SK-N-SH (cell line): ENCODE results near the gene UFC1. TPM values are rescaled to one million over a fixed set of nuclear protein-coding genes. Genes with fewer than 3 reads are reported as not detected.

Experiments
- CTCF ChIA-PET: fragments of 300-600, 350-600 bp; formaldehyde crosslinking; extraction: SDS; loops from one replicate; lab custom pipeline; 2021; lab: Yijun Ruan, JAX
- POLR2A ChIA-PET: fragments of 350-600 bp; sonication (Branson Sonifier 250); formaldehyde crosslinking; extraction: SDS; loops from one replicate; lab custom pipeline; 2020; ENCODE audit warnings: antibody characterized with exemption, inconsistent platforms; lab: Yijun Ruan, JAX
- DNase-seq: peaks from one replicate; pipeline ENCODE4 v3.0.0; 2012
- H2AFZ ChIP-seq: fragments of 200-600 bp; sonication (generic); 2 replicates; pipeline ENCODE4 v1.8.1; 2016; ENCODE audit warnings: antibody characterized with exemption, mild to moderate bottlenecking, low read depth
- H3F3A ChIP-seq: fragments of 200-600 bp; sonication (generic); replicated peaks from 2 replicates; pipeline ENCODE3; 2016; ENCODE audit warnings: antibody characterized with exemption, mild to moderate bottlenecking; ENCODE audit not compliant: insufficient read depth
- H3K27ac ChIP-seq, 2 experiments: fragments of 200-500 bp in 1 of 2; fragments of 200-600 bp in 1 of 2; sonication (Bioruptor generic) in 1 of 2; sonication (generic), shearing (Covaris generic) in 1 of 2; 2 replicates each; pipeline versions ENCODE4 v1.5.1 to v1.6.1; 2014 to 2016; ENCODE audit warnings: low read depth in 2 of 2, inconsistent platforms in 1 of 2, low read length in 1 of 2, mild to moderate bottlenecking in 1 of 2, mixed read lengths in 1 of 2
- H3K27me3 ChIP-seq: fragments of 200-600 bp; sonication (generic), shearing (Covaris generic); 2 replicates; pipeline ENCODE4 v1.6.1; 2016; ENCODE audit warnings: mixed run types; ENCODE audit not compliant: insufficient read depth
- H3K36me3 ChIP-seq, 2 experiments: fragments of 200-500 bp in 1 of 2; fragments of 200-600 bp in 1 of 2; sonication (Bioruptor generic) in 1 of 2; sonication (generic) in 1 of 2; replicated peaks in 1 of 2; 2 replicates each; pipeline versions ENCODE3 to v1.5.1; 2014 to 2016; ENCODE audit warnings: low read length in 1 of 2, mild to moderate bottlenecking in 1 of 2; ENCODE audit not compliant: insufficient read depth in 2 of 2, control insufficient read depth in 1 of 2
- H3K4me1 ChIP-seq, 2 experiments: fragments of 200-500 bp in 1 of 2; fragments of 200-600 bp in 1 of 2; sonication (Bioruptor generic) in 1 of 2; sonication (generic), shearing (Covaris generic) in 1 of 2; 2 replicates each; pipeline versions ENCODE4 v1.5.1 to v1.6.1; 2014 to 2016; ENCODE audit warnings: low read depth in 1 of 2, low read length in 1 of 2, mixed run types in 1 of 2; ENCODE audit not compliant: insufficient read depth in 2 of 2, control insufficient read depth in 1 of 2
- H3K4me2 ChIP-seq: fragments of 200-600 bp; sonication (generic), shearing (Covaris generic); 2 replicates; pipeline ENCODE4 v1.6.1; 2017; ENCODE audit warnings: mixed run types
- H3K4me3 ChIP-seq, 2 experiments: fragments of 200-500 bp in 1 of 2; fragments of 200-600 bp in 1 of 2; sonication (Bioruptor generic) in 1 of 2; sonication (generic), shearing (Covaris generic) in 1 of 2; 2 replicates each; pipeline versions ENCODE4 v1.5.1 to v1.8.1; 2014 to 2016; ENCODE audit warnings: low read depth in 2 of 2, inconsistent platforms in 1 of 2, low read length in 1 of 2, mild to moderate bottlenecking in 1 of 2, mixed read lengths in 1 of 2, moderate library complexity in 1 of 2
- H3K79me2 ChIP-seq: fragments of 200-600 bp; sonication (generic); 2 replicates; pipeline ENCODE4 v1.8.1; 2017; ENCODE audit warnings: mild to moderate bottlenecking; ENCODE audit not compliant: insufficient read depth
- H3K9ac ChIP-seq: fragments of 200-600 bp; sonication (generic); 2 replicates; pipeline ENCODE4 v1.6.1; 2017; ENCODE audit warnings: mixed run types
- H3K9me2 ChIP-seq: fragments of 200-600 bp; sonication (generic); 2 replicates; pipeline ENCODE4 v1.6.1; 2017; ENCODE audit warnings: mixed run types
- H3K9me3 ChIP-seq: fragments of 200-600 bp; sonication (generic); 2 replicates; pipeline ENCODE4 v1.6.1; 2017; ENCODE audit warnings: mixed run types, mild to moderate bottlenecking, moderate library complexity
- H4K20me1 ChIP-seq: fragments of 200-600 bp; sonication (generic); 2 replicates; pipeline ENCODE4 v1.6.1; 2017; ENCODE audit warnings: mild to moderate bottlenecking, mixed run types; ENCODE audit not compliant: insufficient read depth
- CHD2 ChIP-seq: fragments of 150-350 bp; IDR thresholded peaks from 2 replicates; pipeline ENCODE4 v1.6.1; 2018; ENCODE audit warnings: low read length; ENCODE audit not compliant: partially characterized antibody
- CTCF ChIP-seq: fragments of 200-600 bp; sonication (generic); IDR thresholded peaks from 2 replicates; pipeline ENCODE4 v1.6.1; 2017; ENCODE audit warnings: antibody characterized with exemption, mild to moderate bottlenecking, moderate library complexity
- FOSL2 ChIP-seq: IDR thresholded peaks from 2 replicates; pipeline ENCODE4 v1.4.0; 2012; ENCODE audit warnings: low read depth, mild to moderate bottlenecking, moderate library complexity, borderline replicate concordance
- MEF2A ChIP-seq: IDR thresholded peaks from 2 replicates; pipeline ENCODE4 v1.4.0; 2012; ENCODE audit warnings: low read depth, borderline replicate concordance
- MXI1 ChIP-seq: IDR thresholded peaks from 2 replicates; pipeline ENCODE4 v1.6.1; 2012; ENCODE audit warnings: mild to moderate bottlenecking, low read depth, low read length, improper control_type of control experiment
- NFIC ChIP-seq: IDR thresholded peaks from 2 replicates; pipeline ENCODE4 v1.4.0; 2012; ENCODE audit warnings: borderline replicate concordance
- NRF1 ChIP-seq: IDR thresholded peaks from 2 replicates; pipeline ENCODE4 v1.6.1; 2012; ENCODE audit warnings: low read depth, mild to moderate bottlenecking, low read length
- POLR2AphosphoS5 ChIP-seq: IDR thresholded peaks from 2 replicates; pipeline ENCODE4 v1.6.1; 2012; ENCODE audit warnings: low read depth, low read length
- TCF12 ChIP-seq: IDR thresholded peaks from 2 replicates; pipeline ENCODE4 v1.4.0; 2012
- WGBS: methylation state at CpG from one replicate; pipeline ENCODE4 v1.1.6; 2017; ENCODE audit warnings: low lambda C conversion rate; 5-methylcytosine and 5-hydroxymethylcytosine counted together
- polyA plus RNA-seq, 3 experiments: library from polyadenylated mRNA; depleted of rRNA; stranded (reverse); fragments of >200 nt; gene quantifications; 2 replicates each; pipeline ENCODE4 v1.2.3, GENCODE V29; 2012
- TF ChIP-seq, protein P1 (sequence below): IDR thresholded peaks from 2 replicates; pipeline ENCODE4 v1.6.1; 2012; ENCODE audit warnings: mild to moderate bottlenecking, low read depth, low read length, moderate library complexity

UFC1 gene
- polyA plus RNA-seq, 1 of the 3 experiments (the other 2 are of a cell fraction): 150 TPM

DNA sequence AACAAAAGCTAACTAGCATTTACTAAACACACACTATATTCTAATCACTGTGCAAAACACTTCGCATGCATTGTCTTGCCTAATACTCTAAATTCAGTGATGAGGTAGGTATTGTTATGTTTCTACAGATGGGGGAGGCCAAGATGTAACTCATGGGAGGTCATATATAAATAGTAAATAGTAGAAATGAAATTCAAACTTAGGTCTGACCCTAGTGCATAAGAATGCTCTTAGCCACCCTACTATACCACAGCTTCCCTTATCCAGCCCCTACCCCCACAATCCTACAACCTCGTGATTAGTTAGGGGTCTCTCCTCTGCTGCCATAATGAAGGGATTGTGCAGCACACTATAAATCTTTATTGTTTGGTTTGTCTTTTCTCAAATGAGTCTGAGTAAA, 39.2 kb upstream of the UFC1 start:
- H3K9ac ChIP-seq: no peak overlapping the region

More for the DNA sequence above, 39.2 kb upstream of the UFC1 start:
- Histone ChIP-seq H3K9me3 (no peaks in the 10 kb centered on the region), H3K27me3 (no peaks in the 10 kb centered on the region), H3K27ac (peak overlapping the region in 1 of 2 experiments; percentile 39; a peak in 1 of 4 replicates), H3K4me1 (peaks cover 13 to 20% of the 10 kb centered on the region in 2 experiments; a peak in 3 of 4 replicates), H3K36me3 (peaks cover 7 to 24% of the 10 kb centered on the region in 2 experiments), H3K79me2 (peaks cover 100% of the 10 kb centered on the region), H3K4me3 (no peak overlapping the region), H4K20me1 (peaks cover 50% of the 10 kb centered on the region), H2AFZ (no peak overlapping the region), H3K9me2 (no peaks in the 10 kb centered on the region), H3K4me2 (no peak overlapping the region), H3F3A (peaks cover 12% of the 10 kb centered on the region)
- ChIA-PET POLR2A (no interaction called here), CTCF (interaction anchor here (2.2 kb wide), 1 partner anchor 17 kb away, joined by 6 read pairs; no protein-coding TSS in a partner anchor)
- TF ChIP-seq POLR2AphosphoS5 (no peak), NRF1 (no peak), CTCF (no peak), TCF12 (no peak), NFIC (no peak), FOSL2 (no peak), CHD2 (no peak), MEF2A (no peak), MXI1 (no peak)
- TF ChIP-seq, protein P1, sequence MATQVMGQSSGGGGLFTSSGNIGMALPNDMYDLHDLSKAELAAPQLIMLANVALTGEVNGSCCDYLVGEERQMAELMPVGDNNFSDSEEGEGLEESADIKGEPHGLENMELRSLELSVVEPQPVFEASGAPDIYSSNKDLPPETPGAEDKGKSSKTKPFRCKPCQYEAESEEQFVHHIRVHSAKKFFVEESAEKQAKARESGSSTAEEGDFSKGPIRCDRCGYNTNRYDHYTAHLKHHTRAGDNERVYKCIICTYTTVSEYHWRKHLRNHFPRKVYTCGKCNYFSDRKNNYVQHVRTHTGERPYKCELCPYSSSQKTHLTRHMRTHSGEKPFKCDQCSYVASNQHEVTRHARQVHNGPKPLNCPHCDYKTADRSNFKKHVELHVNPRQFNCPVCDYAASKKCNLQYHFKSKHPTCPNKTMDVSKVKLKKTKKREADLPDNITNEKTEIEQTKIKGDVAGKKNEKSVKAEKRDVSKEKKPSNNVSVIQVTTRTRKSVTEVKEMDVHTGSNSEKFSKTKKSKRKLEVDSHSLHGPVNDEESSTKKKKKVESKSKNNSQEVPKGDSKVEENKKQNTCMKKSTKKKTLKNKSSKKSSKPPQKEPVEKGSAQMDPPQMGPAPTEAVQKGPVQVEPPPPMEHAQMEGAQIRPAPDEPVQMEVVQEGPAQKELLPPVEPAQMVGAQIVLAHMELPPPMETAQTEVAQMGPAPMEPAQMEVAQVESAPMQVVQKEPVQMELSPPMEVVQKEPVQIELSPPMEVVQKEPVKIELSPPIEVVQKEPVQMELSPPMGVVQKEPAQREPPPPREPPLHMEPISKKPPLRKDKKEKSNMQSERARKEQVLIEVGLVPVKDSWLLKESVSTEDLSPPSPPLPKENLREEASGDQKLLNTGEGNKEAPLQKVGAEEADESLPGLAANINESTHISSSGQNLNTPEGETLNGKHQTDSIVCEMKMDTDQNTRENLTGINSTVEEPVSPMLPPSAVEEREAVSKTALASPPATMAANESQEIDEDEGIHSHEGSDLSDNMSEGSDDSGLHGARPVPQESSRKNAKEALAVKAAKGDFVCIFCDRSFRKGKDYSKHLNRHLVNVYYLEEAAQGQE: no peak
- DNase-seq: no peak
- 83% methylated on average over 2 of the region's 2 CpGs for WGBS
